GM19372 (cell line): ENCODE results near the gene TIMELESS.
"Not testable (repeated sequence)": the region's sequence is repeated elsewhere in the genome, so short reads cannot be mapped to it uniquely, and the experiment has no call there.

Experiments used
- ATAC-seq: cut with Tn5 transposase; IDR thresholded peaks from one replicate; pipeline ENCODE4 v1.9.1; 2021; ENCODE audit warnings: mild to moderate bottlenecking, low read depth, moderate library complexity; ENCODE audit not compliant: unreplicated experiment

Gene TIMELESS

GRCh38 chr12:56468216-56469006 lies 19.2 kb upstream of the TIMELESS start, which contains the start of gene SPRYD4:
Gene SPRYD4 (plus strand): TSS chr12:56468578. CDS start chr12:56468592, 14 bp downstream.
- ATAC-seq = peak; percentile 92

- ATAC-seq = no peak
Measured at GRCh38 chr12:56462565-56462964, 13.3 kb upstream of the TIMELESS start.

GRCh38 chr12:56461235-56462159 lies 12.3 kb upstream of the TIMELESS start:
- no peak for ATAC-seq

GRCh38 chr12:56457817-56458216 lies 8.6 kb upstream of the TIMELESS start:
- ATAC-seq = no peak

DNA sequence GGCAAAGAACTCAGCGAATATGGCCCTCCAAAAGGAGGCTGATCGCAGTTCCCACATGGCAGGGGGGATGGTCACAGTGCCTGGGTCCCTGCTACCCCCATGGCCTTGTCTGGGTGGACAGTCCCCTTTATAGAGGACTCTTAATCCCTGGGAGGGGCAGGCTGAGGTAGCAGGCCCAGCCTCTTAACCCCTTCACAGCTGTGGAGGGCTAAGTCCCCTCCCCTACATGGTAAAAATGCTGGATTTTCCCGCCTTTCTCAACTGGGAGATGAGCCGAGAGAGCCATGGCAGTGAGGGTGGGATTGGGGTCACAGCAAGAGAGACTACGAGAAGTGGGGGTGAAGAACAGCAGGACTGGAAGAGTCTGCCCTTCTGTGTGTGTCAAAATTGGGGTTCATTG lies 5.3 kb upstream of the TIMELESS start, which contains the start of gene MIP:
Gene MIP, minus strand, starts transcription at position 101 of the 400 bp plus-strand sequence. Its CDS starts 44 bp downstream, at position 57.
- no peak for ATAC-seq

- no peak for ATAC-seq
Measured at GRCh38 chr12:56451147-56451546, 1.9 kb upstream of the TIMELESS start.

DNA sequence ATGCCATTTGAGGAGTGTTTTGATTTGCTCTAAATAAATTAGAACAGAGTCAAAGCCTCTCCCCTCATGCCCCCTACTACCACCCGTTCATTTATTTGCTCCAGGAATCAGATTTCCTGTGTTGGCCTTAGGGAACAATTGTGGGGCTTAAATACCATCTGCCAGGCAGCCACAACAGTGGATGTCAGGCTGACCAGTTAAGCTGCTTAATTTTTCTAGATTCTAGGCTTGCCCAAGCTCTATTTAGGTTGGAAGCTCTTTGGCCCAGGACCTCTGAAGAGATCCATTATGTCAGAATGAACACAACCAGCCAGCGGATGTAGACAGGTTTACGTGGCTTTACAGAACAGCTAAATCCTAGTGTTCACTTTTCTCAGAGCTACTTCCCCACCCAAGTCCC lies 1.0 kb upstream of the TIMELESS start:
- no peak for ATAC-seq

GRCh38 chr12:56449622-56449984 lies 377 bp upstream of the TIMELESS start:
- no peak for ATAC-seq

DNA sequence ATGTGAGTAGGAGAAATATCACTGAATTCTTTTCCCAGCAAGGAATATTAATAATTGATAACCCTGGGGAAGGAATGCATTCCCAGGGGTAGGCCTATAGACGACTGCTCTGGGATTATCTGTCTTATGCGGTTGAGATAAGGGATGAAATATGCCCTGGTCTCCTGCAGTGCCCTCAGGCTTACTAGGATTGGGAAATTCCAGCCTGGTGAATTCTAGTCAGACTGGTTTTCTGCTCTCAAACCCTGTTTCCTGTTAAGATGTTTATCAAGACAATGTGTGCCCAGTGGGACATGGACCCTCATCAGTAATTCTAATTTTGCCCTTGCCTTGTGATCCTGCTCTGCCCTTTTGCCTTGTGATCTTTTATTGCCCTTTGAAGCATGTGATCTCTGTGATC lies 6.0 kb downstream of the TIMELESS start:
- not testable (repeated sequence) for ATAC-seq

DNA sequence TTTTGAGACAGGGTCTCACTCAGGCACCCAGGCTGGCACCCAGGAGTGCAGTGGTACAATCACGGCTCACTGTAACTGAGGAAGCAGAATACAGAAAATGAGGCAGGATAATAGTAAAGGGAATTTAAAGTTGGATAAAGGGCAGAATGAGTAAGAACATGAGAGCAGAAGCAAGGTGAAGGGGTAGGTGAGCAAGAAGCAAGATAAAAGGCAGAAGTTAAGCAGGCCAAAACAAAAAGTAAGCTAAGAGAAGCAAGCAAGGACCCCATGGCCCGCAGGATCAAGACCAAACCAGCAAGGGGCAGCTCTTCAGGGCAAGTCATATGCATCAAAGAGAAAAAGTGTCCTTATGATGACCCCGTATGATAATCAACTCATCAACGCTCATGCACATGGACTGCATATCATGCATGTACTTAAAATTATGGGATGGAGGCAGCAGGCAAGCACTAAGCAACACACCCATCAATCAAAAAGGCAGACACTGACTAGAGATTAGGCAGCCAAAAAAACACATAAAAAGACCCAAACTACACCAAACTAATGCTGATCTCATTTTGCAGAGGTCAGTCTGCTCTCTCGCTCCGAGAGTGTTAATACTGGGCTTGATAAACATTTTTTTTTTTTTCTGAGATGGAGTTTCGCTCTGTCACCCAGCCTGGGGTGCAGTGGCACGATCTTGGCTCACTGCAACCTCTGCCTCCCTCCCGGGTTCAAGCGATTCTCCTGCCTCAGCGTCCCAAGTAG lies 11.6 kb downstream of the TIMELESS start:
- ATAC-seq = no peak

- no peak for ATAC-seq
Measured at GRCh38 chr12:56434828-56435227, 14.4 kb downstream of the TIMELESS start.

GRCh38 chr12:56431850-56432249 lies 17.4 kb downstream of the TIMELESS start:
- ATAC-seq = no peak

DNA sequence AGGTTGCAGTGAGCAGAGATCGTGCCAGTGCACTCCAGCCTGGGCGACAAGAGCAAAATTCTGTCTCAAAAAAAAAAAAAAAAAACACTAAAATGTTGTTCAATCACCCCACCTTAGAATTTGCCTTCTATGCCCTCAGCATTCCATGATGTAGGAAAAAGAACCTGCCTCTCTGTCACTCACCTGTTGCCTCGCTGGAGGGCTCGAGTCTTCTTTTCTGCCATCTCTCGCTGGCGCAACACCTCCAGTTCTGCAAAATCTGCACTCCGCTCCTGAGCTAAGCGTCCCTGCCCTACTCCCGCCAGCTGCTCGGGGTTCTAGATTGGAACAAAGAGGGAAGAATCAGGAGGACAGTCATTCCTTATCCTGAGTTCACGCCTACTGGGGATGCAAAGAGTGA lies 17.9 kb downstream of the TIMELESS start:
- ATAC-seq = no peak

DNA sequence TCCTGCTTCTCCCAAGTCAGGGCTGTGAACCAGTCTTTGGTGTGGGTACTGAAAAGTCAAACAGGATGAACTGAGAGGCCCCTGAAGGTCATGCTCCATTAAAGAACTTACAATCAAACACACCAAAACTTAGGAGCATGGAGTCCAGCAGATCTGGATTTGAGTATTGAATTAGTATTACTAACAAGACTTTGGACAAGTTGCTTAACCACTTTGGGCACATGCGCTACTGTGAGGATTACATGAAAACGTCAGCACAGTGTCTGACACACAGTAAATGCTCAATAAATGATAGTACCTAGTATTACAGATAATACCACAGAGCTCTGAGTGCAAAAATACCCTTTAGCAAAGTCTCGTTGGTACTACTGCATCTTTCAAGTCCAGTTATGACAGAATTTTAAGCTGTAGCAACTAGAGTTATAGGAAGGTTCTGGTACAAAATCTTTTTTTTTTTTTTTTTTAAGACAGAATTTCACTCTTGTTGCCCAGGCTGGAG lies 23.2 kb downstream of the TIMELESS start:
- no peak for ATAC-seq

- no peak for ATAC-seq
Measured at GRCh38 chr12:56425193-56425592, 24.0 kb downstream of the TIMELESS start.

DNA sequence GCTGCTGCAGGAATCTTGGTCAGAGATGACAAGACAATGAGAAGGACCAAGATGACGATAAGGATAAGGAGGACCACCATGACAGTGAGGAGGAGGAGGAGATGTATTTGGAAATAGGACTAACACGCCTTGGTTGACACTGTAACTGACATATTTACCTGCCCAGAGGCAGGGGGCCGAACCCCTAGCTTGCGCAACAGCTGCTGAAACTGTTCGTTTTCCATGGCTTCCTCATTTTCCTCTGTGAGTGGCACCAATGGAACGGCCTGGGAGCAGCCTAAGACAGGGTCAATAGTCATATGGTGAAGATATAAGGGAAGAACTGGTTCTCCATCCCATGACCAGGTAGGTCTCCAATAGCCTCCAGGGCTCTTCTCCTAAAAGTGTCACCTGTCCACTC lies 28.8 kb downstream of the TIMELESS start:
- ATAC-seq = no peak

DNA sequence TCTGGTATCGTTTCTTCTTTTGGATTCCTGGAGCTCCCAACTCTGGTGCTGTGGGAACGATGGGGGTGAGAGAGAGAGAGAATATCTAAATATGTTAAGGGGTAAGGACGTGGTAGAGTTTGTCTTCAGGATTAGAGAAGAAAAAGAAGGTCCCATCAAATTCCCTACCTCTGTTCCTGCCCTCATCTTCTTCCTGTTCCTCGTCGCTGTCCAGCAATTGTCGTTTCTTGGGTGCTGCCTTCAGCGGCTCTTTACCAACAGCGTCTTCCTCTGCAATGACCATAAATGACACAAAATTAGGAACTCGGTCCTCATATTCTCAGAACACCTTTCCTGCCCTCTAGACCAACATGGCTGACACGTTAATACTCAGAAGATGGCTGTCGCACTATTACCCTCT lies 31.5 kb downstream of the TIMELESS start:
- no peak for ATAC-seq

DNA sequence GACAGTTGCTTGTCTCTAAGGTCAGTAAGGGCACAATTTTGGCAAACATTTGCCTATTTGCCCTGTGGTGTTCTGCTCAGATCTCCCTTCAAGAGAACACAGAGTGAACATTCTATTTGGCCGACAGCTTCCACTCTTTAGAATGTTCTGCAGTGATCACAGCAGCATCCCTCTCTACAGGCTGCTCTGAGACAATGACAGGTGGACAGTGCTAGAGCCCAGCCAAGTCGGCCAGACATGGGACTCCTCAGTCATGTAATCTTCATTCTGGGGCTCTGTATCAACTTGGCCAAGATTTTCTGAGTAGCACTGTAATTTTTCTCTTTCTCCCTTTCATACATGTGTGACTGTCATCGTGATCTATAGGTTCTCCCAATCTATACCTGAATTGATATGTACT lies 34.8 kb downstream of the TIMELESS start:
- no peak for ATAC-seq

GRCh38 chr12:56413392-56413791 lies 35.8 kb downstream of the TIMELESS start:
- no peak for ATAC-seq
